ENCODE data around the gene HLA-DPB1.

Gene HLA-DPB1

DNA sequence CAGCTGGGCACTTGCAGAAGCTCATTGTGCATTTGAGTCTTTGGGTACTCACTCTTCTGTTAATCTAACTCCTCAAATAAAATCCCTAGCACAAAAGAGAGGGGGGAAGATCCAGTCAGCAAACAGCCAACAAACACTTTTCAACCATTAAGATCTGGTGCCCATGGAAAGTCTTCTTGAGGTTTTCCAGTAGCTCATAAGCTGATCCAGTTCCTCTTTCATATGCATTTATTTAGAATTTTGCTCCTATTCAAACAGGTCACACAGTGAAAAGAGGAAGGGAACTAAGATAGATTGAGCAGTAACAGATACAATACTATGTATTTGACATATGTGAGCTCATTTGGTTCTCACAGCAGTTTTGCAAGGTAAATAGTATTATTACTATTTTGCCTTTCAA is 38.6 kb downstream of the HLA-DPB1 start:
- Histone ChIP-seq H3K27me3 (replicated peaks; ENCODE audit: control insufficient read depth, insufficient read depth, low read length) (no peaks in the 10 kb centered on the region; the same call in 1 of the 2 replicates), H3K4me3 (replicated peaks; ENCODE audit: low read depth, low read length) (no peak overlapping the region), H3K36me3 (ENCODE audit: control insufficient read depth, insufficient read depth, low read length) (no peaks in the 10 kb centered on the region)
- TF ChIP-seq, protein P1, sequence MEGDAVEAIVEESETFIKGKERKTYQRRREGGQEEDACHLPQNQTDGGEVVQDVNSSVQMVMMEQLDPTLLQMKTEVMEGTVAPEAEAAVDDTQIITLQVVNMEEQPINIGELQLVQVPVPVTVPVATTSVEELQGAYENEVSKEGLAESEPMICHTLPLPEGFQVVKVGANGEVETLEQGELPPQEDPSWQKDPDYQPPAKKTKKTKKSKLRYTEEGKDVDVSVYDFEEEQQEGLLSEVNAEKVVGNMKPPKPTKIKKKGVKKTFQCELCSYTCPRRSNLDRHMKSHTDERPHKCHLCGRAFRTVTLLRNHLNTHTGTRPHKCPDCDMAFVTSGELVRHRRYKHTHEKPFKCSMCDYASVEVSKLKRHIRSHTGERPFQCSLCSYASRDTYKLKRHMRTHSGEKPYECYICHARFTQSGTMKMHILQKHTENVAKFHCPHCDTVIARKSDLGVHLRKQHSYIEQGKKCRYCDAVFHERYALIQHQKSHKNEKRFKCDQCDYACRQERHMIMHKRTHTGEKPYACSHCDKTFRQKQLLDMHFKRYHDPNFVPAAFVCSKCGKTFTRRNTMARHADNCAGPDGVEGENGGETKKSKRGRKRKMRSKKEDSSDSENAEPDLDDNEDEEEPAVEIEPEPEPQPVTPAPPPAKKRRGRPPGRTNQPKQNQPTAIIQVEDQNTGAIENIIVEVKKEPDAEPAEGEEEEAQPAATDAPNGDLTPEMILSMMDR (IDR thresholded peaks at IDR 0.05; ENCODE audit: insufficient read depth, low read length, poor library complexity, severe bottlenecking) = no peak
- DNase-seq (ENCODE audit: extremely low read depth, insufficient read length) = no peak

DNA sequence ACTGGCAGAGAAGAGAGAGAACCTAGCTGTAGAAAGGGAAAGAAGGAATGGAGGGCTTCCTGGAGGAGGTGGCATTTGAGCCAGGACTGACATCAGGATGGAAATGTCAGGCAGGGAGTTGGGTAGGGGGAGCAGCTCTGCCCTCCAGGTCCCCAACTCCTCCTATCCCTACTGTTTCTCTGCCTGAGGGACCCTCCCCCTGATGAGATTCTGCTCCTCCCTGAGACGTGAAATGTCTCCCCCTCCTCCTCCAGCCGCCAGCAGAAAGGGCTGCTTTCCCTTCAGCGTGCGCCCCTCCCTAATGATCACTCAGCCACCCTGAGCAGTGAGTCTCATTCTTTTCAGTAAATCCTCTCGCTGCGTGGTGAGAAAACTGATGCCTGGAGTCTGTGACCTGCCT is 40.6 kb downstream of the HLA-DPB1 start:
- H3K27me3 ChIP-seq (replicated peaks; ENCODE audit: control insufficient read depth, insufficient read depth, low read length) = no peaks in the 10 kb centered on the region; the same call in 1 of the 2 replicates
- no peak overlapping the region for H3K4me3 ChIP-seq (replicated peaks; ENCODE audit: low read depth, low read length)
- no peak for DNase-seq (ENCODE audit: extremely low read depth, insufficient read length)
- H3K36me3 ChIP-seq (ENCODE audit: control insufficient read depth, insufficient read depth, low read length) = no peaks in the 10 kb centered on the region
- TF ChIP-seq, protein P1 (IDR thresholded peaks at IDR 0.05; ENCODE audit: insufficient read depth, low read length, poor library complexity, severe bottlenecking) = no peak

DNA sequence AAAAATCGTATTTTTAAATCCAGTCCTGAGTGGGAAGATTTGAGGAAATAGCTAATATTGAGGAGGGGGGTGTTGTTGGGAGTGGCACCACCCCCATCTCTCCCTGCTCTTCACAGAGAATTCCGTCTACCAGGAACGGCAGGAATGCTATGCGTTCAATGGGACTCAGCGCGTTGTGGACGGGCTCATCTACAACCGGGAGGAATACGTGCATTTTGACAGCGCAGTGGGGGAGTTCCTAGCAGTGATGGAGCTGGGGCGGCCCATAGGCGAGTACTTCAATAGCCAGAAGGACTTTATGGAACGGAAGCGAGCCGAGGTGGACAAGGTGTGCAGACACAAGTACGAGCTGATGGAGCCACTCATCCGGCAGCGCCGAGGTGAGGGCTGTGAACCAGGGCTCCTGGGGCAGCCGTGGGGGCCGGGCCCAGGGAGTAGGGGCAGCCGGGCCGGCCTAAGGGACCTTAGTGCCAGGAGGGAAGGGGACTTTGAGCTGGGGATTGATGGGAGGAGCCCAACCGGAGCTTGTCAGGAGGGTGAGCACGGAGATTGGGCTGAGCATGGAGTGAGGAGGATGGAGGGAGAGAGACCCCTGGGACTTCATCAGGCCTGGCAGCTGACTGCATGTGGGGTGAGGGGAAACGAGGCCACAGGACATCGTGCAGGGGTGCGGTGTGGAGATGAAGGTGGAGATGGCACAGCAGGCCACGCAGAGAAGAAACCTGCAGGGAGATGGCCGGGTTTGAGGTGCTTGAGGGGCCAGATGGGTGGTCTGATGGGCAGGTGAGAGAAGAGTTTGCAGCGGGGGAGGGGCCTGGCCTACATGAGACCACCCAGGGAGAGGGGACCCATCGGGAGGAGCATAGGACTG is 41.3 kb downstream of the HLA-DPB1 start:
- no peak overlapping the region for H3K4me3 ChIP-seq (replicated peaks; ENCODE audit: low read depth, low read length)
- H3K36me3 ChIP-seq (ENCODE audit: control insufficient read depth, insufficient read depth, low read length) = no peaks in the 10 kb centered on the region
- H3K27me3 ChIP-seq (replicated peaks; ENCODE audit: control insufficient read depth, insufficient read depth, low read length) = no peaks in the 10 kb centered on the region; the same call in 1 of the 2 replicates
- TF ChIP-seq, protein P1 (IDR thresholded peaks at IDR 0.05; ENCODE audit: insufficient read depth, low read length, poor library complexity, severe bottlenecking) = no peak
- no peak for DNase-seq (ENCODE audit: extremely low read depth, insufficient read length)

DNA sequence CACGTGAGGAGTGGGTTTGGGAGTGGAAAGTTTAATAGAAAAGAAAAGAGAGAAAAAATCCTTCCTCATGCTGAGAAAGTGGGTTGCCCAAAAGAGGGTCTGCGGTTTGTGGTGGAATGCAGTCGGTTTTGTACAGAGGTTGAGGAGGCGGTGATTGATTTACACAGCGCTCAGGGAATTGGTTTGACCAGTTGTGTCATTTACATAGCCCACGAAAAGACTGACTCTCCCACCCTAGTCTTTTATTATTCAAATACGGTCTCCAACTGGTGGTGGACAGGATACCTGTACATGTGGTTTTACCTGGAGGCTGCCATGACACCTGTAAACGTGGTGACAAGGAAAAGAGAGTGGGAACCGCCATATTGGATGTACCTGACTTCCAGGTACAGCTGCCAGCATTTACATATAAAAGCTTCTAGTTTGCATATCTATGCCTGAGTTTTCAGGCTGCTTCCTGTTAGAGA is 42.1 kb downstream of the HLA-DPB1 start:
- TF ChIP-seq, protein P1 (IDR thresholded peaks at IDR 0.05; ENCODE audit: insufficient read depth, low read length, poor library complexity, severe bottlenecking) = no peak
- DNase-seq (ENCODE audit: extremely low read depth, insufficient read length) = no peak
- H3K4me3 ChIP-seq (replicated peaks; ENCODE audit: low read depth, low read length) = no peak overlapping the region
- H3K36me3 ChIP-seq (ENCODE audit: control insufficient read depth, insufficient read depth, low read length) = no peaks in the 10 kb centered on the region
- H3K27me3 ChIP-seq (replicated peaks; ENCODE audit: control insufficient read depth, insufficient read depth, low read length) = no peaks in the 10 kb centered on the region; the same call in 1 of the 2 replicates

DNA sequence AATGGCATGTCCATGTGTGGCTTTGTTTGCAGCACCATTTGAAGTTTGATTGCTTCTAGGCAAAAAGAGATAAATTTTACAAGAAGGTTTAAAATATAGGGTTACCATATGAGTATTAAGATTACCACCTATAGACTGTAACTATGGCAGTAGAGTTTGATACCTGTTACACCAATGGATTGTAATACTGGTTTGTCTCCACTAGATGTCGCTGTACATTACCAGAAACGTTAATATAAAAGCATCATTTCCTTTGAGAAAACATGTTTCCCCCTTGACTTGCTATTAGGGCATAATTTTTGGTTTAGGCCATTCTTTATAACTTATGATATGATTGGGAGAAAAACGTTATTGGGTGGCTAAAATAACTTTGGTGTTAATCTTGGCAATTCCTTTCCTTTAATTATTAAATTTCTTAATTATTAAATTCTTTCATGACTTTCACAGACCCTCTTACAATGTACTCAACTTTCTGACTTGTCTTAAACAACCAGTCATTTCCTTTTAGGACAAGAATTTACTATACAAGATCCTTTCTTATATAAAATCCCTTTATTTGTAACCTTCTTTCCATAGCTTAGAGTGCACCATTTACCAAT is 42.8 kb downstream of the HLA-DPB1 start:
- no peaks in the 10 kb centered on the region; the same call in 1 of the 2 replicates for H3K27me3 ChIP-seq (replicated peaks; ENCODE audit: control insufficient read depth, insufficient read depth, low read length)
- no peaks in the 10 kb centered on the region for H3K36me3 ChIP-seq (ENCODE audit: control insufficient read depth, insufficient read depth, low read length)
- TF ChIP-seq, protein P1 (IDR thresholded peaks at IDR 0.05; ENCODE audit: insufficient read depth, low read length, poor library complexity, severe bottlenecking) = peak; percentile 55
- no peak for DNase-seq (ENCODE audit: extremely low read depth, insufficient read length)
- no peak overlapping the region for H3K4me3 ChIP-seq (replicated peaks; ENCODE audit: low read depth, low read length)

Data from GM06990 (cell line).